ENCODE measurements around the gene KRT8.

The KRT8 gene

DNA sequence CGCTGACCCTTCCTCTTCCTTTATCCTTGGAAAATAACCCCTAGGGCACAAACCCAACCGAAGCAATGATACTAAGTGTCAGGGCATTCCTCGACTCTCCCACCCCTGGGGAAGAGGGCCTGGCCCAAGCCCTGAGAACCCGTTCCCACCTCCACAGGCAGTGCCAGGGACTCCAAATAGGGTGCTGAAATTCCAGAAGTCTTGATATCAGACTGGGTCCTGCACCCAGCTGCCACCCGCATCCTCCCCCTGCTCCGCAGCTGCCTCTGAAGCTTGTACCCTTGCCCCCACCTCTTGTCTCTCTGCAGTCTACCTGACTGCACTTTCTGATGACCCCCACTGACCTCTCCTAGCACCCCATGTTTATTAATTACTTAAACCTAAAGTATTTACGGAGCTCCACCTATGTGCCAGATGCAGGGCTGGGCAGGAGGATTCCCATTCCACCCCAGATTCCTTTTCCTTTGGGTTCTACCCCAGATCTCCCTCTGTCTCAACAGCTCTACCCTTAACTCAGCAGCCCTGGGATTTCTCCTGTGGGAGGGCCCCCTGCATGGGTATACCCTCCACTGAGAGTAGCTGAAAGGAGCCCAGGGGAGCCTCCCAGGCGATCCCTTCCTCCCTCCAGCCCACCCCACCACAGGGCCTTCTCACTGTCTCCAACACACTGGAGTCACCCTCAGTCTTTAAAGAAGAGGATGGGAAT lies 40.0 kb upstream of the KRT8 start:
- H3K4me3 ChIP-seq (ENCODE audit: low read length), result no peak overlapping the region
- no peak for TF ChIP-seq CTCF (IDR thresholded peaks at IDR 0.05; ENCODE audit: insufficient read depth, low read depth, low read length, missing control alignments)

DNA sequence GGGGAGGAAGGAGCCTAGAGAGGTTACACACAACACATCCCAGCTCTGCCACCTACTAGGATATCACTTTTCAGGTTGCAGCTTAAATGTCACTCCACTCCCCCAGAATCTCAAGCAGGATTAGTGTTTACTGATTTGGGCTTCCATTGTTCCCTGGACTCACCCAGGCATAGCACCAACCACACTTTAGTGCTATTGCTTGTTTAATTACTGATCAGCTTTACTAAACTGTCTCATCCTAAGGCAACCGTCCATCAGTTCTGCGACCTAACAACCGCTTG lies 38.0 kb upstream of the KRT8 start:
- no peak for TF ChIP-seq CTCF (IDR thresholded peaks at IDR 0.05; ENCODE audit: insufficient read depth, low read depth, low read length, missing control alignments)
- H3K4me3 ChIP-seq (ENCODE audit: low read length), result no peak overlapping the region
- DNase-seq (ENCODE audit: low read depth), result no peak

More for the DNA sequence above, 40.0 kb upstream of the KRT8 start:
- no peak for DNase-seq (ENCODE audit: low read depth)

DNA sequence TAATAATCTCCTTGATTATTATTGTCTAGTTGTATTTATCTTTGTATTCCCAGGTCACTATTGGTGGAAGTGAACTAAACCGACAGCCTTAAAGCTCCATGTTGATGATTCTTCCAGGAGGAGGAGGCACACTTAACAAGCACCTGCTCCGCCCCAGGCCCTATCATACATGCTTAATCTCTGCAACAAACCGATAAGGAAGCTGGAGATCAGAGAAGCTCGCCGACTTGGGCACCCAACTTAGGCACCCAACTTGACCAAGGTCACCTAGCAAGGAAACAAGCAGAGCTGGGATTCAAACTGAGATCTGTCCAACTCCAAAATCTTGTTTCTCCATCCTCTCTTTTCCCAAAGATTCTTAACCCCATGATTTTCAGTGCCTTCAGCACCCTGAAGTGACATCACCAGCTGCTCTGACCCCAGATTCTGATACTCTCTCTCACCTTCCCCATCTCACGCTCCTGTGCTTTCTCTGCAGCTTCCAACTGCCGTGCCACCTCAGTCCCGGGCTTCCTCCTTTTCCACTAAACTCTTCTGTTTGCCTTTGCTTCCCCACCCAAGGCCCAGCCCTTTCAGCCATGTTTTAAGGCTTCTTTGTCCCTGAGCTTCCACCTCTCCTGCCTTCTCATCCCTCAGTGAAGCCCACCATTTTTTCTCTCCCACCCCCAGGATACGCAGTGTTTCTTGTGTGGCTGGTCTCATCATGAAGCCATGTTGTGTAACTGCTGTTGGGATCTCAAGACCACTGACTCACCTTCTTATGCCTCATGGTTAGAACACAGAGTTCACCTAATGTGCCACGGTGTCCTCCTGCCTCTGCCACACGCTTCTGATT lies 37.4 kb upstream of the KRT8 start:
- no peak overlapping the region for H3K4me3 ChIP-seq (ENCODE audit: low read length)
- peak; percentile 27 for DNase-seq (ENCODE audit: low read depth)
- TF ChIP-seq CTCF (IDR thresholded peaks at IDR 0.05; ENCODE audit: insufficient read depth, low read depth, low read length, missing control alignments), result no peak

DNA sequence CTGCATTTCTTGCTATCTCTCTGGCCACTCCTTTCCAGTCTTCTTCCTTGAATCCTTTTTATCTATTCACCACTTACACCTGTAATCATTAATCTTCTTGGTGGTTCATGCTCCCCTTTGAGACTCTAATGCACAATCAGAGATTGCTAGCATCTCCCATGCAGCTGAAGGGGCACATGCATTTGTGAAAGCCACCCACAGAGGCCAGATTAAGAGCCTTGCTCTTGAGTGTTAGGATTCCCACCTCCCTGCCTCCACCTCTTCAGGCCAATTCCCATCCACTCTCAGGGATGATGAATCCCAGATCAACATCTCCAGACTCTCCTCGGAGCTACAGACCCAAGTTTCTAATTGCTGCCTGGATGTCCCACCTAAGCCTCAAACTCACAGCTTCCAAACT lies 24.7 kb upstream of the KRT8 start:
- no peak for DNase-seq (ENCODE audit: low read depth)
- no peak for TF ChIP-seq CTCF (IDR thresholded peaks at IDR 0.05; ENCODE audit: insufficient read depth, low read depth, low read length, missing control alignments)
- H3K4me3 ChIP-seq (ENCODE audit: low read length), result no peak overlapping the region

DNA sequence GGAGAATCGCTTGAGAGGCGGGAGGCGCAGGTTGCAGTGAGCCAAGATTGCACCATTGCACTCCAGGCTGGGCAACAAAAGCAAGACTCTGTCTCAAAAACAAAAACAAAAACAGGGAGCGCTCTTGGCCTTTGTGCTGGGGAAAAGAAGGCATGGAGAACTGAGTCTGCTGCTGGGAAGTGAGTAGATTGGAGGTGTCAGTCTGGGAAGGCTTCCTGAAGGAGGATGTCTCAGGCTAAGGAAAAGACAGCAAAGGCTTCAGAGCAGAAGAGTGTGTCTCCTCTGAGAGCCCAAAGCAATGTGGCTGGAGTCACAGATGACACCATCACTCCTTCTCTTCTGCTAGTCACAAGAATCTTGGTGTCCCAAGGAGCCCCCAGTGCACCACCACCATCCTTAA lies 23.1 kb upstream of the KRT8 start:
- DNase-seq (ENCODE audit: low read depth), result no peak
- TF ChIP-seq CTCF (IDR thresholded peaks at IDR 0.05; ENCODE audit: insufficient read depth, low read depth, low read length, missing control alignments), result no peak

DNA sequence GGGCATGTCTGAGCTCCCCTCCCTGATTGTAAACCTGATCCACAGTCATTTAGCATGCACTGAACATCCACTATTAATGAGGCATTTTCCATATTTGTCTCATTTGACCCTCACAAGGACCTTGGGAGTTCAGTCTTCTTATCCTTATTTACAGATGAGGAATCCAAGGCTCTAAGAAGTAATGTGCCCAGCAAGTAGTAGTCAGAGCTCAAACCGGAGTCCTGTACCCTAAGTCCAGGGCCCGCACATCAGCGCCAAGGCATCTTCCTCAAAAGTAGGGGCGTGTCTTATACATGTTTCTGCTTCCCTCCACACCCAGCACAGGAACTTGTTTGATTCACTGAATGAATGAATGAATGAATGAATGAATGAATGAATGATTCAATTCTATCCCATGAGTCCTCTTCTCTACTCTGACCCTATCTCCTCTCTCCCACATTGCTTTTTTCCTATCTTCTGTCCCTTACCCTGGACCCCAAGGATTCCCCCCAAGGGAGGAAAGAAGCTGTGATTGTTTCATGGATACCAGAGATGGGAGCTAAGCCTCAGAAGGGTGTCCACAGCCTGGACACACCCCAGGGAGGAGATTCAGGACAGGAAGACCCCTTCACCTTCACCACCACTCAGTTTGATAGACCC lies 21.8 kb upstream of the KRT8 start:
- no peak overlapping the region for H3K4me3 ChIP-seq (ENCODE audit: low read length)
- no peak for TF ChIP-seq CTCF (IDR thresholded peaks at IDR 0.05; ENCODE audit: insufficient read depth, low read depth, low read length, missing control alignments)
- no peak for DNase-seq (ENCODE audit: low read depth)

More for the DNA sequence above, 23.1 kb upstream of the KRT8 start:
- no peak overlapping the region for H3K4me3 ChIP-seq (ENCODE audit: low read length)
